ENCODE results near the gene SLC25A6.
"Not testable (repeated sequence)": the region's sequence is repeated elsewhere in the genome, so short reads cannot be mapped to it uniquely, and the experiment has no call there.

SLC25A6 gene

GRCh38 chrX:1412551-1413161 is 20.7 kb upstream of the SLC25A6 start:
- Histone ChIP-seq H3K27ac (ENCODE audit: low read length) (no peak overlapping the region), H3K27me3 (ENCODE audit: control insufficient read depth in 1 of 2, insufficient read depth in 2 of 2, low read length in 2 of 2) (no peaks in the 10 kb centered on the region), H3K9ac (ENCODE audit: low read length in 2 of 2) (no peak overlapping the region), H3K4me1 (ENCODE audit: control insufficient read depth, insufficient read depth, low read length) (no peaks in the 10 kb centered on the region), H3K9me3 (ENCODE audit: control insufficient read depth in 2 of 2, low read length in 2 of 2) (no peaks in the 10 kb centered on the region), H3K36me3 (ENCODE audit: control insufficient read depth in 2 of 2, insufficient read depth in 2 of 2, low read length in 2 of 2) (peaks cover 13 to 16% of the 10 kb centered on the region in 2 donors), H3K4me3 (ENCODE audit: low read length in 2 of 2) (no peak overlapping the region)

DNA sequence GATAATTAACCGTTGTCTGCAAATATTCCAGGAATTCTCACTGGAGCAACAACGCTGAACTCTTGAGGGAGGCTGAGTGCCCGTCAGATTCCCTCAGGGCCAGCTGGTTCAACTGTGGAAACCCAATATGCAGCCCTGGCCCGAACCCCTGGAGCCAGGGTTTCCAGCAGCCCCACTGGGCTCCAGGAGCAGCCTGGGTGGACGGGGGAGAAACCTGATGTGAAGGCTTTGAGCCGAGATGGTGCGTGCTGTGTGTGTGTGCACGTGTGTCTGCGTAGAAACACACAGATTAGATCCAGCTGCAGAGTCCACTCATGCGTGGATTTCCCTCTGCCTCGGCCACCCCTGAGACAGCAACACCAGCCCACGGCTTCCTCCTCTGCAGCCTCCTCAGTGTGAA is 19.4 kb upstream of the SLC25A6 start:
- no peaks in the 10 kb centered on the region for H3K9me3 ChIP-seq (ENCODE audit: control insufficient read depth in 2 of 2, low read length in 2 of 2)
- no peak overlapping the region for H3K4me3 ChIP-seq (ENCODE audit: low read length in 2 of 2)
- no peaks in the 10 kb centered on the region for H3K4me1 ChIP-seq (ENCODE audit: control insufficient read depth, insufficient read depth, low read length)
- peaks cover 20 to 24% of the 10 kb centered on the region in 2 donors for H3K36me3 ChIP-seq (ENCODE audit: control insufficient read depth in 2 of 2, insufficient read depth in 2 of 2, low read length in 2 of 2)
- no peaks in the 10 kb centered on the region for H3K27me3 ChIP-seq (ENCODE audit: control insufficient read depth in 1 of 2, insufficient read depth in 2 of 2, low read length in 2 of 2)
- H3K9ac ChIP-seq (ENCODE audit: low read length in 2 of 2): no peak overlapping the region
- no peak overlapping the region for H3K27ac ChIP-seq (ENCODE audit: low read length)

- no peaks in the 10 kb centered on the region for H3K27me3 ChIP-seq (ENCODE audit: control insufficient read depth in 1 of 2, insufficient read depth in 2 of 2, low read length in 2 of 2)
- H3K9me3 ChIP-seq (ENCODE audit: control insufficient read depth in 2 of 2, low read length in 2 of 2): no peaks in the 10 kb centered on the region
- H3K9ac ChIP-seq (ENCODE audit: low read length in 2 of 2): no peak overlapping the region
- no peak overlapping the region for H3K4me3 ChIP-seq (ENCODE audit: low read length in 2 of 2)
- H3K27ac ChIP-seq (ENCODE audit: low read length): no peak overlapping the region
- H3K4me1 ChIP-seq (ENCODE audit: control insufficient read depth, insufficient read depth, low read length): no peaks in the 10 kb centered on the region
- peaks cover 42 to 49% of the 10 kb centered on the region in 2 donors for H3K36me3 ChIP-seq (ENCODE audit: control insufficient read depth in 2 of 2, insufficient read depth in 2 of 2, low read length in 2 of 2)
Observed at GRCh38 chrX:1407035-1407434, 15.1 kb upstream of the SLC25A6 start.

DNA sequence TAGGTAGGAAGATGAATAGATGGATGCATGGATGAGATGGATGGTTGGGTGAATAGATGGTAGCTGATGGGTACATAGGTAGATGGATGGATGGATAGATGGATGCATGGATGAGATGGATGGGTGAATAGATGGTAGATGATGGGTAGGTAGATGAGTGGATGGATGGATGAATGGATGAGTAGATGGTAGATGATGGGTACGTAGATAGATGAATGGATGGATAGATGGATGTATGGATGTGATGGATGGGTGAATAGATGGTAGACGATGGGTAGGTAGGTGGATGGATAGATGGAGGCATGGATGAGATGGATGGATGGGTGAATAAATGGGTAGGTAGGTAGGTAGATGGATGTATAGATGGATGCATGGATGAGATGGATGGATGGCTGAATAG is 13.9 kb upstream of the SLC25A6 start:
- not testable (repeated sequence) for H3K9me3 ChIP-seq (ENCODE audit: control insufficient read depth in 2 of 2, low read length in 2 of 2); H3K4me1 ChIP-seq (ENCODE audit: control insufficient read depth, insufficient read depth, low read length); H3K27me3 ChIP-seq (ENCODE audit: control insufficient read depth in 1 of 2, insufficient read depth in 2 of 2, low read length in 2 of 2); H3K9ac ChIP-seq (ENCODE audit: low read length in 2 of 2); H3K27ac ChIP-seq (ENCODE audit: low read length); H3K4me3 ChIP-seq (ENCODE audit: low read length in 2 of 2)
- peaks cover 42 to 55% of the 10 kb centered on the region in 2 donors for H3K36me3 ChIP-seq (ENCODE audit: control insufficient read depth in 2 of 2, insufficient read depth in 2 of 2, low read length in 2 of 2)

DNA sequence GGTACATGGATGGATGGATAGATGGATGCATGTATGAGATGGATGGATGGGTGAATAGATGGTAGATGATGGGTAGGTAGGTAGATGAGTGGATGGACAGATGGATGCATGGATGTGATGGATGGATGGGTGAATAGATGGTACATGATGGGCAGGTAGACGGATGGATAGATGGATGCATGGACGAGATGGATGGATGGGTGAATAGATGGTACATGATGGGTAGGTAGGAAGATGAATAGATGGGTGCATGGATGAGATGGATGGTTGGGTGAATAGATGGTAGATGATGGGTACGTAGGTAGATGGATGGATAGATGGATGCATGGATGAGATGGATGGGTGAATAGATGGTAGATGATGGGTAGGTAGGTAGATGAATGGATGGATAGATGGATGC is 12.0 kb upstream of the SLC25A6 start:
- H3K27me3 ChIP-seq (ENCODE audit: control insufficient read depth in 1 of 2, insufficient read depth in 2 of 2, low read length in 2 of 2); H3K9me3 ChIP-seq (ENCODE audit: control insufficient read depth in 2 of 2, low read length in 2 of 2); H3K9ac ChIP-seq (ENCODE audit: low read length in 2 of 2); H3K27ac ChIP-seq (ENCODE audit: low read length); H3K4me3 ChIP-seq (ENCODE audit: low read length in 2 of 2); H3K4me1 ChIP-seq (ENCODE audit: control insufficient read depth, insufficient read depth, low read length): not testable (repeated sequence)
- peaks cover 42 to 57% of the 10 kb centered on the region in 2 donors for H3K36me3 ChIP-seq (ENCODE audit: control insufficient read depth in 2 of 2, insufficient read depth in 2 of 2, low read length in 2 of 2)

- Histone ChIP-seq H3K36me3 (ENCODE audit: control insufficient read depth in 2 of 2, insufficient read depth in 2 of 2, low read length in 2 of 2) (peaks cover 42 to 57% of the 10 kb centered on the region in 2 donors), H3K27ac (ENCODE audit: low read length) (no peak overlapping the region), H3K9ac (ENCODE audit: low read length in 2 of 2) (no peak overlapping the region), H3K4me3 (ENCODE audit: low read length in 2 of 2) (no peak overlapping the region), H3K4me1 (ENCODE audit: control insufficient read depth, insufficient read depth, low read length) (no peaks in the 10 kb centered on the region), H3K27me3 (ENCODE audit: control insufficient read depth in 1 of 2, insufficient read depth in 2 of 2, low read length in 2 of 2) (no peaks in the 10 kb centered on the region), H3K9me3 (ENCODE audit: control insufficient read depth in 2 of 2, low read length in 2 of 2) (no peaks in the 10 kb centered on the region)
Observed at GRCh38 chrX:1403228-1403627, 11.3 kb upstream of the SLC25A6 start.

DNA sequence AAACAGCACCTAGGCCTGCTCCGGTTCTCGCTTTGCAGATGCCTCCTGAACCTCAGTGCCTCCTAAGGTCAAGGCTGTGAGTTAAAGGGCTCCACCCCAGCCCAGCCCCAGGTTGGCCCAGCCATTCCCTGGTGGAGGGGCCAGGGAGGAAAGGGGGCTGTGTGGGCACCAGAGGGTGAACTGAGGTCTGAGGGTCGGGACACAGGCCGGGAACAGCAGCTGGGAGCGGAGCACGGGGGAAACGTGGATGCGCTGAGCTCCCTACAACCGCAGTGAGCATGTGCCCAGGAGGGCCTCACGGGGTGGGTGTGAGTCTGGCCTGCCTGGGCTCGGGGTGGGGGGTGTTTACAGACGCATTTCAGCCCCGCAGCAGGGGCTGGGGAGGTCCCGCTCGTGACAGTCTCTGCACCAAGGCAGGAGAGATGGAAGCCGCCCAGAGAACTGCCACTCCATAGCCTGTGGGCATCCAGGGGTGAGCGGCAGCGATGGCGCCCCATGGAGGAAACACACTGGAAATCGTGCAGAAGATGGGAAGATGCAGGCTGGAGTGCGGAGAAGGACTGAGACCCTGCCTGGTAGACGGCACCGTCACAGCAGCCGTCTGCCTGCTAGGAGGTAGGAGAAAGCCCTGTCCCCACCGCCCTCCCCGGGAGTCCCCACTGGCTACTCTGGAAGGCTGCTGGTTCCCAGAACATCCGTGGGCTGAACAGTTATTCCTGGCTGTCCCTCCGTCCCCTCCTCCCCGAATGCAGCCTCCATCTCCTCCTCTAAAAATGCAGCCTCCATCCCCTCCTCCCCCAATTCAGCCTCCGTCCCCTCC is 9.9 kb upstream of the SLC25A6 start:
- Histone ChIP-seq H3K4me1 (ENCODE audit: control insufficient read depth, insufficient read depth, low read length) (no peaks in the 10 kb centered on the region), H3K27ac (ENCODE audit: low read length) (no peak overlapping the region), H3K9ac (ENCODE audit: low read length in 2 of 2) (no peak overlapping the region), H3K4me3 (ENCODE audit: low read length in 2 of 2) (no peak overlapping the region), H3K36me3 (ENCODE audit: control insufficient read depth in 2 of 2, insufficient read depth in 2 of 2, low read length in 2 of 2) (peaks cover 31 to 47% of the 10 kb centered on the region in 2 donors), H3K9me3 (ENCODE audit: control insufficient read depth in 2 of 2, low read length in 2 of 2) (no peaks in the 10 kb centered on the region), H3K27me3 (ENCODE audit: control insufficient read depth in 1 of 2, insufficient read depth in 2 of 2, low read length in 2 of 2) (no peaks in the 10 kb centered on the region)

- H3K36me3 ChIP-seq (ENCODE audit: control insufficient read depth in 2 of 2, insufficient read depth in 2 of 2, low read length in 2 of 2): peaks cover 24 to 38% of the 10 kb centered on the region in 2 donors
- no peak overlapping the region for H3K9ac ChIP-seq (ENCODE audit: low read length in 2 of 2)
Observed at GRCh38 chrX:1400742-1401471, 9.0 kb upstream of the SLC25A6 start.

GRCh38 chrX:1400049-1400448 is 8.1 kb upstream of the SLC25A6 start:
- Histone ChIP-seq H3K9ac (ENCODE audit: low read length in 2 of 2) (no peak overlapping the region), H3K9me3 (ENCODE audit: control insufficient read depth in 2 of 2, low read length in 2 of 2) (no peaks in the 10 kb centered on the region), H3K4me3 (ENCODE audit: low read length in 2 of 2) (no peak overlapping the region), H3K36me3 (ENCODE audit: control insufficient read depth in 2 of 2, insufficient read depth in 2 of 2, low read length in 2 of 2) (peaks cover 19 to 31% of the 10 kb centered on the region in 2 donors), H3K27me3 (ENCODE audit: control insufficient read depth in 1 of 2, insufficient read depth in 2 of 2, low read length in 2 of 2) (no peaks in the 10 kb centered on the region), H3K27ac (ENCODE audit: low read length) (no peak overlapping the region), H3K4me1 (ENCODE audit: control insufficient read depth, insufficient read depth, low read length) (peaks cover 2% of the 10 kb centered on the region)

More at GRCh38 chrX:1400742-1401471, 9.0 kb upstream of the SLC25A6 start:
- no peaks in the 10 kb centered on the region for H3K27me3 ChIP-seq (ENCODE audit: control insufficient read depth in 1 of 2, insufficient read depth in 2 of 2, low read length in 2 of 2)
- H3K27ac ChIP-seq (ENCODE audit: low read length): no peak overlapping the region
- H3K9me3 ChIP-seq (ENCODE audit: control insufficient read depth in 2 of 2, low read length in 2 of 2): no peaks in the 10 kb centered on the region
- no peak overlapping the region for H3K4me3 ChIP-seq (ENCODE audit: low read length in 2 of 2)
- H3K4me1 ChIP-seq (ENCODE audit: control insufficient read depth, insufficient read depth, low read length): no peaks in the 10 kb centered on the region

DNA sequence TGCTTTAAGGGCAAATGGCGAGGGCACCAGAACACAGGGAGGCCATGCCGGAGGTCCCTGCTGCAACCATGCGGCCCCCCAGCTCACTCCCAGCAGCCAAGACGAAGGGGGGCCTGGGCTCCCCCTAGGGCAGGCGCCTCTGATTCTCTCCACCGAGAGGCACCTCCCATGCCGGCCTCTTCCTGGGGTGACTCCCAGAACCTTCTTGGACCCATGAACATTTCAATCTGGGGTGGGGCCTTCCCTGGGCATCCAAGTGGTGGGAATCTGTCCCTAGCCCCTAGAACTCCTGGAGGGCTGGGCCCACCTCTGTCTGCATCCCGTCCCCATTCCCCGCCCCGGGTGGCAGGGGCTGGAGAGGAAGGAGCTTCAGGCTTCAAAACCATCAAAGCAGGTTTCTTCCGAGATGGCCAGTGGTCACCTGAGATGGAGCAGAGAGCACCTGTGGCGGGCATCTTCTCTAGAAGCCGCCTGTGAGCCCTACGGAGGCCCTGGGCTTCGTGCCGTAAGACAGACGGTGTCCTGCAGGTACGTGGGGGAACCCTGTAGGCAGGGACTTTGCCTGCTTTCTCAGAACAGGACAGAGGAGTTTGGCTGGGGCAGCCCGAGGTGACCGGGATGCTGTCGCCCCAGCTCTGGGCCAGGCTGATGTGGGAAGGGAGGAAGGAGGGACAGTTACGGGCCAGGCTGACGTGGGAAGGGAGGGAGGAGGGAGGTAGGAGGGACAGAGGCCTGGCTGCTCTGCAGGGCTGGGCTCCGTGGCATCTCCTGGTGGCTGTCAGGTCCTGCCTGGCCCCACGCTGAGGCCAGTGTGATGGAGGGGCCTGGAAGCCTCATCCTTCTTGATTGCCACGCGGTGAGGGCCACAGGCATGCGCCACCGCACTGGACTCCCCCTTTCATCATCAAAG is 6.8 kb upstream of the SLC25A6 start:
- peaks cover 9 to 18% of the 10 kb centered on the region in 2 donors for H3K36me3 ChIP-seq (ENCODE audit: control insufficient read depth in 2 of 2, insufficient read depth in 2 of 2, low read length in 2 of 2)
- peaks cover 5% of the 10 kb centered on the region for H3K4me1 ChIP-seq (ENCODE audit: control insufficient read depth, insufficient read depth, low read length)
- H3K4me3 ChIP-seq (ENCODE audit: low read length in 2 of 2): no peak overlapping the region
- no peak overlapping the region for H3K27ac ChIP-seq (ENCODE audit: low read length)
- no peaks in the 10 kb centered on the region for H3K9me3 ChIP-seq (ENCODE audit: control insufficient read depth in 2 of 2, low read length in 2 of 2)
- H3K9ac ChIP-seq (ENCODE audit: low read length in 2 of 2): no peak overlapping the region
- H3K27me3 ChIP-seq (ENCODE audit: control insufficient read depth in 1 of 2, insufficient read depth in 2 of 2, low read length in 2 of 2): no peaks in the 10 kb centered on the region

All from stomach smooth muscle (tissue), 2 donors.